Right renal cortex interstitium (tissue), 3 donors: ENCODE measurements around the gene ARHGAP18. TPM values are rescaled to one million over a fixed set of nuclear protein-coding genes. Genes with fewer than 3 reads are reported as not detected.

ENCODE experiments used
- DNase-seq, 3 donors: peaks; one replicate each; pipeline ENCODE4 v3.0.0-alpha.2; 2013; ENCODE audit warnings: low read depth in 3 of 3, low spot score in 2 of 3
- polyA plus RNA-seq, 3 donors: library from polyadenylated mRNA; unstranded; fragments of 120-200 nt; gene quantifications; one replicate each; pipeline ENCODE4 v1.2.1, GENCODE V29; 2013; ENCODE audit not compliant: insufficient read length in 3 of 3

The ARHGAP18 gene
- polyA plus RNA-seq, 3 donors = 36.1 to 37.3 (median 36.9) TPM

DNA sequence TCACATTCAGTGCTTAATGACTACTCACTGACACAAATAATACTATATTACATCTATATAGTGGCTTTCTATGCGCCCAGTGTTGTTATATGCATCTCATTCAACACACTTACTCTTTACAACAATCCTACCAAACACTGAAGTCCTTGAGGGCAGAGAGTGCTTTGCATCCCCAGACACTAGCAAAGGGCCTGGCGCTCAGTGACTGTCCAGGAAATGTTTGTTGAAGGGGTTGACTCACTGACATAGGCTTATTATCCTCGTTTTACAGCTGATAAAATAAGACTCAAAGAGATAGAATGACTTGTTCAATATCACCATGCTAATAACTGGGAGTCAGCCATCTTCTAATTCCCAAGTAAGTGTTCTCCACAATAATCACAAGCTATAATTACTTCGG is 163.3 kb downstream of the ARHGAP18 start:
- DNase-seq = no peak

DNA sequence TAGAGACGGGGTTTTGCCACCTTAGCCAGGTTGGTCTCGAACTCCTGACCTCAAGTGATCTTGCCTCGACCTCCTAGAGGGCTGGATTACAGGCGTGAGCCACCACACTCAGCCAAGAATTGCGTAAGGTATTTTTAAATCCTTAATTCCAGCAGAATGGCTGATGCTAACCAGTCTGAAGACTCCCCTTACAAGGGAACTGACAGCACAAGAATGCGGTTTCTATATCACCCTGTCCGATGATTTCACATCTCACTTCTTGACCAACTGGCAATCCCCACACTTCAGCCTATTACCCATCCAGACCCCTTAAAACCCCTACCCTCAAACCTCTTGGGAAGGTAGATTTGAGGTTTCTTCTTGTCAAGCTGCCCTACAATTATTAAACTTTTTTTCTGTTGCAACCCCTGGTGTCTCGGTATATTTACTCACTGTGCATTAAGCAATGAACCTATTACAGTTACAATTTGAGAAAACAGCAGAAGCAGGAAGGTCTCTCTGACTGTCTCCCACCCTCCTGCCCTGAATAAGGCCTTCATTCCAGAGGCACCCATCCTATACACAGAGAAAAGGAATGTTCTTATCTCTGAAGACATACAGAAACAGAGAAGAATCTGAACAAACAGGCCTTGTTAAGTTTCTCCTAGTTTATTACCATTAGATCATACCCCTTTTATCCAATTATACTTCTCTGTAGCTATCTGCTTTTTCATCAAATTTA is 164.9 kb downstream of the ARHGAP18 start:
- no peak for DNase-seq

DNA sequence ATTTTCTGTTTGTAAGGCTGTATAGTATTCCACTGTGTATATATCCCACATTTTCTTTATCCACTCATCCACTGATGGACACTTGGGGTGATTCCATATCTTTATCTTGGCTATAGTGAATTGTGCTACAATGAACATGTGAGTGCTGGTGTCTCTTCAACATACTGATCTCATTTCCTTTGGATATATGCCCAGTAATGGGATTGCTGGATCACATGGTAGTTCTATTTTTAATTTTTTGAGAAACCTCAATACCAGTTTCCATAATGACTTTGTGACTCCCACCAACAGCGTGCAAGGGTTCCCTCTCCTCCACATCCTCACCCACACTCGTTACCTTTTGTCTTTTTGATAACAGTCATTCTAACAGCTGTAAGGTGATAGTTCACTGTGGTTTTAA is 166.0 kb downstream of the ARHGAP18 start:
- DNase-seq = no peak

DNA sequence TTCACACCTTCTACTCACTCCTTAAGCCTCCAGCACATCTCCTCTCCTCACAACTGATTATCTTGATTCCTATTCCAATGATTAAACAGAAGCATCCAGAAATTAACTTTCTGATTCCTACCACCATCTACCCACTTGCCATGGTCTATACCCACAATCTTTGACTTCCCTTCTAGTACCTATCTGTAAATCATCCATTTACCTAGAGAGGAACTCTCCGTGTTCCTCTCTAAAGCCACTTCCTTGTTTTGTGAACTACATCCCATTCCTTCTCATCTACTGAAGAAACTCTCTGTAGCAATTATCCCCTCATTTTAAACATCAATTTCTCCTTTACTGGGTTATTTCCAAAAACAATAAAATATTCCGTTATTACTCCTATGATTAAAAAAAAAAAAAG is 167.3 kb downstream of the ARHGAP18 start:
- DNase-seq = no peak

DNA sequence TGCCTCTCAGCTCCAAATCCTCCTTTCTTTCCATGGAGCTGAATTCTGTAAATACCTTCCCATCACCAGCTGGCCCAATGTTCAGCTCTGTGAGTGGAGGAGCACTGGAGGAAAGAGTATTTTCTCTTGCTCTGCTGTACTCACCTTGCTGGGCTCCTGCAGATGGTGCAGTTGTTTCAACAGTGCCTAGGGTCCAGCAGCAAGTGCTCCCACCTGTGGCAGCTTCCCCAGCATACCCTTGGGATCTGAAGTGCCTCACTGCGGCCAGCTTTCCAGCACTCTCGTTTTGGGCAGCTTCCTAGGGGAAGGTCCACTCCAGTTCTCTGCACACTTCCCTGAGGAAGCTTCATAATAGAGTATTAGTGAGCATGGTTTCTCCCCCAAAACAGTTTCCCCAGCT is 170.9 kb downstream of the ARHGAP18 start:
- no peak for DNase-seq

DNA sequence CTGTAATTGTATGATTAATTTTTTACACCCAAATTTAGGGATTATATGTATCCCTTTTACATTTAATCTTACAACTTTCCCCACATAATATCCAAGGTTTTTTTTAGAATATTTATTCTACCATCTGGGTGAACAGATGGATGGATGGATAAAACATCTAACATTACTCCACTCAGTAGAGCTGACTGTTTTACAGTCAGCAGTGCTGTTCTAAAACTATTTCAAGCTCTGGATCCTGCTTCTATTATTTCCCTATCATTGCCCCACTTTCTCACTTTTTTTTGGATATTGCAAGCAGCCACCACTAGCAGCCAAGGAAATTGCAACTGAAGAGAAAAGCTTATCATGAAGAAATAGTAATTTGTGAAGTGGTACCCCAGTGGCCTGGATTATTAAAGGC is 173.7 kb downstream of the ARHGAP18 start:
- no peak for DNase-seq

DNA sequence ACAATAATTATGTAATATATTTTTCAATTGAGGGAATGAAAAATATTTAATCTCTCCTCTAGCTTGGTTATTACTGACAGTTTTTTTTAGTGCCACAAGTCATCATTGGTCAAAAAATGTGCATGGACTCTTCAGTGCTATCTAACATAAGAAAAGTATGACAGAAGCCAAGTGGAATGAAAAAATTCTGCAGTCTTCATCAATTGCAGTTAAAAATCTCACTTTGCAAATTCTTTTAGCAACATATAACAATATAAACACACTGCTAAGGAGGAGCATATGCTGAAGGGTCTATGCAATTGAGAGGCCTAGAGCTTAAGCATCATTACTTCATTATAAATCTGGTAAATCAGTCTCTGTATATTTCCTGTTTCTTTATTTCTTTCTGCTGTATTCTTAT is 175.1 kb downstream of the ARHGAP18 start:
- DNase-seq = no peak

Other genes with a start within 250 kb of the ARHGAP18 start
- not detected for gene TMEM244, start 151.1 kb upstream of the ARHGAP18 start, polyA plus RNA-seq